ENCODE measurements around the gene TBXAS1.

TBXAS1 gene

DNA sequence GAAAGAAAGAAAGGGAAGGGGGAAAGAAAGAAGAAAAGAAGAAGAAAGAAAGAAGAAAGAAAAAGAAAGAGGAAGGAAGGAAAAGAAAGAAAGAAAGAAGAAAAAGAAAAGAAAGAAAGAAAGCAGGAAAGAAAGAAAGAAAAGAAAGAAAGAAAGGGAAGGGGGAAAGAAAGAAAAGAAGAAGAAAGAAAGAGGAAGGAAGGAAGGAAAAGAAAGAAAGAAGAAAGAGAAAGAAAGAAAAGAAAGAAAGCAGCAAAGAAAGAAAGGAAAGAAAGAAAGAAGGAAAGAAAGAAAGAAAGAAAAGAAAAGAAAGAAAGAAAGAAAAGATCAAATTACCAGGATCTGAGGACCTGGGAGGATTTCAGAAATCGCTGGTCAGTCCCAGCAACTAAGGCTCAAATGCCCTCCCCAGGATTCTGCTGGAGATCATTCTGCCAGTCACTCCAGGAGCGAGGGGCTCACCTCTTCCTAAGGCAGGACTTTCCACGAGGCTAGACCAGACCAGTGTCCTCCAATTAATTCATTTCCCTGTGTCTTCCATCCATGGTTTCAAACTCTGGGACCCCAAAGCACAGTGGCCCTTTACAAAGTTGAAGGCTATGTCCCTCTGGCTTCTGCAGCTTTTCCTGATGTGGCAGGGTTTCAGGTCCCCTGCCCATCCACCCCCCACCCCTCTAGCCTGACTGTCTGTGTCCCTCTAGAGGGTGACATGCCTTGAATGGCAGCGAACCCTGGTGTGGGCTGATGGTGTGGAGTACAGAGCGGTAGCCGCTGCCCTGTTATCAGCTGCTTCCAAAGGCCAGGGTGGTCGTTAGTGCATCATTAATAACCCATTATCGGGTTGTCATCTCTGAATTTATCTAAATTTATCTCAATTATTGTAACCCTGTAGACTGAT lies 155.8 kb downstream of the TBXAS1 start (continued):
- TF ChIP-seq KLF16 (tag by site-specific recombination; IDR thresholded peaks at IDR 0.05) (no peak), ZNF670 (tag by site-specific recombination; IDR thresholded peaks at IDR 0.05; ENCODE audit: low read depth) (peak; percentile 59; the same call in 1 of the 2 replicates), PRDM6 (tag by site-specific recombination; IDR thresholded peaks at IDR 0.05) (no peak), ZNF148 (tag by site-specific recombination; IDR thresholded peaks at IDR 0.05; ENCODE audit: borderline replicate concordance) (no peak), ZNF785 (tag by site-specific recombination; IDR thresholded peaks at IDR 0.05) (no peak)

DNA sequence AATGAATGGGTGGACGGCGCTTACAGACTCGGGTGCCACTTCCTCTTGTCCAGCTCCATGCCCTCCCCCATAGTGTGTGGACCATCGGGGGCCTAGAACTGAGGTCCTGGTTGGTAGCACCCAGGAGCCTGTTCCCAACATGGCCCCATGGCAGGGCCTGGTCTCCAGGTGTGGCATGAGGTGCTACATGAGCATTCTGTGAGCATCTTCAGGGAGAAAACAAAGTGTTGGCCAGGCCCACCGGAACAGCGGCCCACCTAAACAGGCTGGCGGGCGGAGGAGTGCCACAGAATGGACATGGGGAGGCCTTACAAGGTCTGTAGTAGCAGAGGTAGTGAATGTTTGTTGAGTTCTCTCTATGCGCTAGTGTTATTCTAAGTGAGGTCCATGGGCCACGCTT lies 156.7 kb downstream of the TBXAS1 start:
- Histone ChIP-seq H3K27ac (ENCODE audit: extremely low read depth, low read depth, low read length) (no peak overlapping the region), H3K4me3 (ENCODE audit: low read depth, low read length) (no peak overlapping the region), H3K36me3 (ENCODE audit: control insufficient read depth in 2 of 2, insufficient read depth in 1 of 2, low read length in 2 of 2) (no peaks in the 10 kb centered on the region), H3K9me3 (ENCODE audit: control insufficient read depth, insufficient read depth, low read depth, low read length) (no peaks in the 10 kb centered on the region), H3K4me1 (ENCODE audit: control insufficient read depth, insufficient read depth, low read length) (no peaks in the 10 kb centered on the region)
- TF ChIP-seq ZNF600 (tag by site-specific recombination; IDR thresholded peaks at IDR 0.05) (no peak), SP2 (tag by site-specific recombination; IDR thresholded peaks at IDR 0.05) (no peak), KLF16 (tag by site-specific recombination; IDR thresholded peaks at IDR 0.05) (no peak), ZNF24 (tag by site-specific recombination; IDR thresholded peaks at IDR 0.05) (no peak)
- TF ChIP-seq, protein P1, sequence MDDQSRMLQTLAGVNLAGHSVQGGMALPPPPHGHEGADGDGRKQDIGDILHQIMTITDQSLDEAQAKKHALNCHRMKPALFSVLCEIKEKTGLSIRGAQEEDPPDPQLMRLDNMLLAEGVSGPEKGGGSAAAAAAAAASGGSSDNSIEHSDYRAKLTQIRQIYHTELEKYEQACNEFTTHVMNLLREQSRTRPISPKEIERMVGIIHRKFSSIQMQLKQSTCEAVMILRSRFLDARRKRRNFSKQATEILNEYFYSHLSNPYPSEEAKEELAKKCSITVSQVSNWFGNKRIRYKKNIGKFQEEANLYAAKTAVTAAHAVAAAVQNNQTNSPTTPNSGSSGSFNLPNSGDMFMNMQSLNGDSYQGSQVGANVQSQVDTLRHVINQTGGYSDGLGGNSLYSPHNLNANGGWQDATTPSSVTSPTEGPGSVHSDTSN (CRISPR knock-in tag; IDR thresholded peaks at IDR 0.05) = no peak
- TF ChIP-seq, protein P2, sequence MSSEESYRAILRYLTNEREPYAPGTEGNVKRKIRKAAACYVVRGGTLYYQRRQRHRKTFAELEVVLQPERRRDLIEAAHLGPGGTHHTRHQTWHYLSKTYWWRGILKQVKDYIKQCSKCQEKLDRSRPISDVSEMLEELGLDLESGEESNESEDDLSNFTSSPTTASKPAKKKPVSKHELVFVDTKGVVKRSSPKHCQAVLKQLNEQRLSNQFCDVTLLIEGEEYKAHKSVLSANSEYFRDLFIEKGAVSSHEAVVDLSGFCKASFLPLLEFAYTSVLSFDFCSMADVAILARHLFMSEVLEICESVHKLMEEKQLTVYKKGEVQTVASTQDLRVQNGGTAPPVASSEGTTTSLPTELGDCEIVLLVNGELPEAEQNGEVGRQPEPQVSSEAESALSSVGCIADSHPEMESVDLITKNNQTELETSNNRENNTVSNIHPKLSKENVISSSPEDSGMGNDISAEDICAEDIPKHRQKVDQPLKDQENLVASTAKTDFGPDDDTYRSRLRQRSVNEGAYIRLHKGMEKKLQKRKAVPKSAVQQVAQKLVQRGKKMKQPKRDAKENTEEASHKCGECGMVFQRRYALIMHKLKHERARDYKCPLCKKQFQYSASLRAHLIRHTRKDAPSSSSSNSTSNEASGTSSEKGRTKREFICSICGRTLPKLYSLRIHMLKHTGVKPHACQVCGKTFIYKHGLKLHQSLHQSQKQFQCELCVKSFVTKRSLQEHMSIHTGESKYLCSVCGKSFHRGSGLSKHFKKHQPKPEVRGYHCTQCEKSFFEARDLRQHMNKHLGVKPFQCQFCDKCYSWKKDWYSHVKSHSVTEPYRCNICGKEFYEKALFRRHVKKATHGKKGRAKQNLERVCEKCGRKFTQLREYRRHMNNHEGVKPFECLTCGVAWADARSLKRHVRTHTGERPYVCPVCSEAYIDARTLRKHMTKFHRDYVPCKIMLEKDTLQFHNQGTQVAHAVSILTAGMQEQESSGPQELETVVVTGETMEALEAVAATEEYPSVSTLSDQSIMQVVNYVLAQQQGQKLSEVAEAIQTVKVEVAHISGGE (tag by site-specific recombination; conservative IDR thresholded peaks at IDR 0.05; ENCODE audit: low read depth) = no peak
- CTCF ChIA-PET = interaction anchor here (0.7 kb wide), 1 partner anchor 321 kb away, joined by 3 read pairs; no protein-coding TSS in a partner anchor
- POLR2A ChIA-PET = no interaction called here

DNA sequence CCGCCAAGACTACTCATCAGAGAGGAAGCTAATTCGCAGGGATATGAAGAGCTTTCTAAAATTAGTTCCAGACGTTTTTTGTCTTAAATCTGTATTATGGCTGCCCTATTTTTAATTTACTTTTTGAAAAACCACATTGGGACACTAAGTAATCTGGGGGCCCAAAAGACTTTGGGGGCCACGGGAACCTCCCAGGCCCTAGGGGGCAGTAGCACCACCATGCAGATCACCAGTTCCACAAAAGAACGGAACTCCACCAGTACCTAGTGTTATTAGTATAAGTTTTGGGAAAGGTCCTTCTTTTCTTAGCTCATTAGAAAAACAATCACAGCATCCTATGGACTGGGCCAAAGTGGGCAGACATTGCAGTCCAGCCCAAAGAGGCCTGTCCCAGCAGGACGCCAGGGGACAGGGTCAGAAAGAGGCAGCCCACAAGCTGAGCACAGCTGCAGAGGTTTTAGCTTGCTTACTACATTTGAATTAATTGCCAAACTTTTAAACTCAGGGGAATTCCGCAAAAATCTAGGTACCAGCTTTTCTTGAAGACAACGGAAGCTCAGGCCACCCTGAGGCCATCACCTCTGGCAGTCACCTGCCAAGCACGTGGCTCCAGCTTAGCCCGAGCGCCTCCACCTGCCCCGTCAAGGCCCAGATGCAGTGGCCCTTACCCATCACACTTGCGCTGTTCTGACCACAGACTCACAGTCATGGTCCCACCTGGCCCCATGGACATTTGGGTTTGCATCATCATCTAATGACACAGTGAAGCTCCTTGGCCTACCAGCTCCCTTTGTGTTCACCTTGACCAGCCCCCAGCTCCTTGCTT lies 158.8 kb downstream of the TBXAS1 start:
- ChIA-PET POLR2A (interaction anchor here (0.6 kb wide), 1 partner anchor 150 kb away, joined by 3 read pairs; no protein-coding TSS in a partner anchor), CTCF (interaction anchor here (0.5 to 1.3 kb wide), 11 partner anchors 19 to 1288 kb away, joined by 3 to 4 read pairs (median 3); no protein-coding TSS in a partner anchor)
- TF ChIP-seq ZNF596 (tag by site-specific recombination; IDR thresholded peaks at IDR 0.05) (no peak), ZNF645 (tag by site-specific recombination; IDR thresholded peaks at IDR 0.05) (no peak), GFI1B (tag by site-specific recombination; IDR thresholded peaks at IDR 0.05) (no peak), ZNF26 (tag by site-specific recombination; IDR thresholded peaks at IDR 0.05) (no peak)
- TF ChIP-seq, protein P3, sequence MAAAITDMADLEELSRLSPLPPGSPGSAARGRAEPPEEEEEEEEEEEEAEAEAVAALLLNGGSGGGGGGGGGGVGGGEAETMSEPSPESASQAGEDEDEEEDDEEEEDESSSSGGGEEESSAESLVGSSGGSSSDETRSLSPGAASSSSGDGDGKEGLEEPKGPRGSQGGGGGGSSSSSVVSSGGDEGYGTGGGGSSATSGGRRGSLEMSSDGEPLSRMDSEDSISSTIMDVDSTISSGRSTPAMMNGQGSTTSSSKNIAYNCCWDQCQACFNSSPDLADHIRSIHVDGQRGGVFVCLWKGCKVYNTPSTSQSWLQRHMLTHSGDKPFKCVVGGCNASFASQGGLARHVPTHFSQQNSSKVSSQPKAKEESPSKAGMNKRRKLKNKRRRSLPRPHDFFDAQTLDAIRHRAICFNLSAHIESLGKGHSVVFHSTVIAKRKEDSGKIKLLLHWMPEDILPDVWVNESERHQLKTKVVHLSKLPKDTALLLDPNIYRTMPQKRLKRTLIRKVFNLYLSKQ (tag by site-specific recombination; IDR thresholded peaks at IDR 0.05; ENCODE audit: borderline replicate concordance) = no peak

More for the DNA sequence above, 158.8 kb downstream of the TBXAS1 start:
- H3K9me3 ChIP-seq (ENCODE audit: control insufficient read depth, insufficient read depth, low read depth, low read length) = no peaks in the 10 kb centered on the region
- H3K36me3 ChIP-seq (ENCODE audit: control insufficient read depth in 2 of 2, insufficient read depth in 1 of 2, low read length in 2 of 2) = no peaks in the 10 kb centered on the region
- H3K4me3 ChIP-seq (ENCODE audit: low read depth, low read length) = no peak overlapping the region
- no peak overlapping the region for H3K27ac ChIP-seq (ENCODE audit: extremely low read depth, low read depth, low read length)
- no peaks in the 10 kb centered on the region for H3K4me1 ChIP-seq (ENCODE audit: control insufficient read depth, insufficient read depth, low read length)
